ENCODE measurements around the gene WDPCP.

DNA sequence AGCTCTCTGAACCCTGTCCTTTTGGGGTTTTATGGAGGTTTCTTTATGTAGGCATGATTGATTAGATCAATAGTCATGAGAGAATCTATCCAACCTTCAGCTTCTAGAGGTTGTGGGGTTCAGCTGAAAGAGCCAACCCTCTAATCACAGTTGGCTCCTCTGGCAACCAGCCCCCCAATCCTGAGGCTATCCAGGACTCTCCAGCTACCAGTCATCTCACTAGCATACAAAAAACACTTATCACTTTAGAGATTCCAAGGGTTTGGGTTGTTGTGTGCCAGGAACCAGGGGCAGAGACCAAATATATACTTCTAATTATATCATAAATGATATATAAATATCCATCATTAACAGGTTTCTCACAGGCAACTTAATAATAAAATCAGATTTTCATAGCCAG is 11.7 kb downstream of the WDPCP start:
- TF ChIP-seq, protein P1, sequence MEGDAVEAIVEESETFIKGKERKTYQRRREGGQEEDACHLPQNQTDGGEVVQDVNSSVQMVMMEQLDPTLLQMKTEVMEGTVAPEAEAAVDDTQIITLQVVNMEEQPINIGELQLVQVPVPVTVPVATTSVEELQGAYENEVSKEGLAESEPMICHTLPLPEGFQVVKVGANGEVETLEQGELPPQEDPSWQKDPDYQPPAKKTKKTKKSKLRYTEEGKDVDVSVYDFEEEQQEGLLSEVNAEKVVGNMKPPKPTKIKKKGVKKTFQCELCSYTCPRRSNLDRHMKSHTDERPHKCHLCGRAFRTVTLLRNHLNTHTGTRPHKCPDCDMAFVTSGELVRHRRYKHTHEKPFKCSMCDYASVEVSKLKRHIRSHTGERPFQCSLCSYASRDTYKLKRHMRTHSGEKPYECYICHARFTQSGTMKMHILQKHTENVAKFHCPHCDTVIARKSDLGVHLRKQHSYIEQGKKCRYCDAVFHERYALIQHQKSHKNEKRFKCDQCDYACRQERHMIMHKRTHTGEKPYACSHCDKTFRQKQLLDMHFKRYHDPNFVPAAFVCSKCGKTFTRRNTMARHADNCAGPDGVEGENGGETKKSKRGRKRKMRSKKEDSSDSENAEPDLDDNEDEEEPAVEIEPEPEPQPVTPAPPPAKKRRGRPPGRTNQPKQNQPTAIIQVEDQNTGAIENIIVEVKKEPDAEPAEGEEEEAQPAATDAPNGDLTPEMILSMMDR (IDR thresholded peaks at IDR 0.05) = no peak
- TF ChIP-seq EZH2phosphoT487 (IDR thresholded peaks at IDR 0.05; ENCODE audit: borderline replicate concordance, low read depth) (no peak), RAD21 (IDR thresholded peaks at IDR 0.05; ENCODE audit: low read length) (no peak), TEAD4 (IDR thresholded peaks at IDR 0.05; ENCODE audit: borderline replicate concordance, insufficient read depth) (no peak), EP300 (IDR thresholded peaks at IDR 0.05; ENCODE audit: borderline replicate concordance in 1 of 2, low read depth in 1 of 2, low read length in 1 of 2) (no peak), TAF1 (IDR thresholded peaks at IDR 0.05; ENCODE audit: borderline replicate concordance, low read depth, low read length) (no peak), FOXM1 (IDR thresholded peaks at IDR 0.05; ENCODE audit: low read depth) (no peak), NRF1 (IDR thresholded peaks at IDR 0.05; ENCODE audit: low read depth, low read length) (no peak), MXI1 (IDR thresholded peaks at IDR 0.05; ENCODE audit: low read depth, low read length) (no peak), ELF1 (IDR thresholded peaks at IDR 0.05) (no peak), POLR2AphosphoS5 (IDR thresholded peaks at IDR 0.05; ENCODE audit: low read depth, low read length) (no peak), JUND (IDR thresholded peaks at IDR 0.05) (no peak)
- TF ChIP-seq, protein P2, sequence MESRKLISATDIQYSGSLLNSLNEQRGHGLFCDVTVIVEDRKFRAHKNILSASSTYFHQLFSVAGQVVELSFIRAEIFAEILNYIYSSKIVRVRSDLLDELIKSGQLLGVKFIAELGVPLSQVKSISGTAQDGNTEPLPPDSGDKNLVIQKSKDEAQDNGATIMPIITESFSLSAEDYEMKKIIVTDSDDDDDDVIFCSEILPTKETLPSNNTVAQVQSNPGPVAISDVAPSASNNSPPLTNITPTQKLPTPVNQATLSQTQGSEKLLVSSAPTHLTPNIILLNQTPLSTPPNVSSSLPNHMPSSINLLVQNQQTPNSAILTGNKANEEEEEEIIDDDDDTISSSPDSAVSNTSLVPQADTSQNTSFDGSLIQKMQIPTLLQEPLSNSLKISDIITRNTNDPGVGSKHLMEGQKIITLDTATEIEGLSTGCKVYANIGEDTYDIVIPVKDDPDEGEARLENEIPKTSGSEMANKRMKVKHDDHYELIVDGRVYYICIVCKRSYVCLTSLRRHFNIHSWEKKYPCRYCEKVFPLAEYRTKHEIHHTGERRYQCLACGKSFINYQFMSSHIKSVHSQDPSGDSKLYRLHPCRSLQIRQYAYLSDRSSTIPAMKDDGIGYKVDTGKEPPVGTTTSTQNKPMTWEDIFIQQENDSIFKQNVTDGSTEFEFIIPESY (IDR thresholded peaks at IDR 0.05; ENCODE audit: borderline replicate concordance, low read depth) = no peak
- TF ChIP-seq, protein P3, sequence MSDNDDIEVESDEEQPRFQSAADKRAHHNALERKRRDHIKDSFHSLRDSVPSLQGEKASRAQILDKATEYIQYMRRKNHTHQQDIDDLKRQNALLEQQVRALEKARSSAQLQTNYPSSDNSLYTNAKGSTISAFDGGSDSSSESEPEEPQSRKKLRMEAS (IDR thresholded peaks at IDR 0.05; ENCODE audit: low read depth) = no peak
